B cell (primary cell): ENCODE measurements around the gene PPP1CC. TPM values are rescaled to one million over a fixed set of nuclear protein-coding genes. Genes with fewer than 3 reads are reported as not detected.
"Not testable (repeated sequence)": the region's sequence is repeated elsewhere in the genome, so short reads cannot be mapped to it uniquely, and the experiment has no call there.

ENCODE experiments used
- ATAC-seq: fragments of 200-7000 bp; cut with Tn5 transposase; one replicate; pipeline ENCODE4 v1.10.0; 2021; ENCODE audit warnings: low read depth, mild to moderate bottlenecking, moderate number of reproducible peaks, moderate library complexity
- CTCF ChIA-PET: fragments of 350-600 bp; sonication (Branson Sonifier 250); formaldehyde crosslinking; loops from one replicate; lab custom pipeline; 2021; ENCODE audit warnings: antibody characterized with exemption, inconsistent platforms; lab: Charles Lee
- POLR2A ChIA-PET: fragments of 350-600 bp; sonication (Branson Sonifier 250); formaldehyde crosslinking; loops from one replicate; lab custom pipeline; 2021; ENCODE audit warnings: antibody characterized with exemption; lab: Charles Lee
- DNase-seq: peaks from one replicate; pipeline ENCODE4 v3.0.0; 2013
- H2AFZ ChIP-seq: 2 replicates; pipeline ENCODE4 v1.6.1; 2012; ENCODE audit warnings: mild to moderate bottlenecking, low read depth, low read length; ENCODE audit not compliant: insufficient read depth, poor library complexity, severe bottlenecking
- H3K27ac ChIP-seq, 2 donors: 1 replicate in 1 of 2; 2 replicates in 1 of 2; pipeline ENCODE4 v1.5.1; 2012 to 2013; ENCODE audit warnings: low read length in 2 of 2, mild to moderate bottlenecking in 2 of 2, moderate library complexity in 1 of 2
- H3K27me3 ChIP-seq, 4 experiments: fragments of 200-600 bp in 1 of 4; sonication (generic) in 1 of 4; replicated peaks in 1 of 4; 1 replicate in 2 of 4; 2 replicates in 2 of 4; pipeline versions ENCODE4 v1.6.1 to v1.7.0; 2013 to 2016; ENCODE audit warnings: low read length in 3 of 4, mild to moderate bottlenecking in 2 of 4, mixed read lengths in 1 of 4, moderate library complexity in 1 of 4; ENCODE audit not compliant: insufficient read depth in 4 of 4, control insufficient read depth in 3 of 4; ENCODE audit errors: control extremely low read depth in 1 of 4
- H3K36me3 ChIP-seq, 2 experiments: replicated peaks in 1 of 2; 1 replicate in 1 of 2; 2 replicates in 1 of 2; pipeline versions ENCODE4 v1.6.1 to v1.7.1; 2013; ENCODE audit warnings: low read length in 1 of 2; ENCODE audit not compliant: insufficient read depth in 2 of 2, control insufficient read depth in 1 of 2; ENCODE audit errors: control extremely low read depth in 1 of 2, extremely low read depth in 1 of 2
- H3K4me1 ChIP-seq, 2 donors: fragments of 200-600 bp in 1 of 2; sonication (generic) in 1 of 2; 1 replicate in 1 of 2; 2 replicates in 1 of 2; pipeline versions ENCODE4 v1.5.1 to v1.6.1; 2013 to 2017; ENCODE audit warnings: low read length in 2 of 2; ENCODE audit not compliant: control insufficient read depth in 2 of 2, insufficient read depth in 2 of 2
- H3K4me2 ChIP-seq: replicated peaks from 2 replicates; pipeline ENCODE3; 2012; ENCODE audit warnings: mild to moderate bottlenecking, low read depth, low read length; ENCODE audit not compliant: poor library complexity, severe bottlenecking
- H3K4me3 ChIP-seq, 5 experiments: fragments of 200-600 bp in 1 of 5; sonication (generic) in 1 of 5; 1 replicate in 3 of 5; 2 replicates in 2 of 5; pipeline versions ENCODE4 v1.5.1 to v1.7.0; 2011 to 2016; ENCODE audit warnings: low read length in 4 of 5, mild to moderate bottlenecking in 4 of 5, low read depth in 2 of 5, control low read depth in 1 of 5, moderate library complexity in 1 of 5; ENCODE audit not compliant: insufficient read depth in 1 of 5; ENCODE audit errors: control extremely low read depth in 1 of 5, extremely low read depth in 1 of 5
- H3K79me2 ChIP-seq: fragments of 200-600 bp; sonication (generic); one replicate; pipeline ENCODE4 v1.6.0; 2016; ENCODE audit warnings: low read length; ENCODE audit not compliant: control insufficient read depth, insufficient read depth
- H3K9ac ChIP-seq: fragments of 200-600 bp; sonication (generic); 2 replicates; pipeline ENCODE4 v1.6.1; 2017; ENCODE audit warnings: mild to moderate bottlenecking, low read length, moderate library complexity
- H3K9me3 ChIP-seq, 3 donors: one replicate each; pipeline versions ENCODE4 v1.6.1 to v1.7.1; 2013; ENCODE audit warnings: low read length in 2 of 3; ENCODE audit not compliant: control insufficient read depth in 2 of 3, insufficient read depth in 1 of 3; ENCODE audit errors: control extremely low read depth in 1 of 3
- H4K20me1 ChIP-seq: 2 replicates; pipeline ENCODE4 v1.6.0; 2012; ENCODE audit warnings: mild to moderate bottlenecking, low read length; ENCODE audit not compliant: insufficient read depth, control insufficient read depth, poor library complexity, severe bottlenecking
- H3K27ac Mint-ChIP-seq: one replicate; pipeline ENCODE4 v1.8.0; 2021; ENCODE audit warnings: mixed read lengths
- H3K27me3 Mint-ChIP-seq: one replicate; pipeline ENCODE4 v1.8.0; 2021; ENCODE audit warnings: mixed read lengths
- H3K4me1 Mint-ChIP-seq: one replicate; pipeline ENCODE4 v1.8.0; 2021; ENCODE audit warnings: mixed read lengths
- H3K4me3 Mint-ChIP-seq: one replicate; pipeline ENCODE4 v1.8.0; 2021; ENCODE audit warnings: mixed read lengths
- H3K9me3 Mint-ChIP-seq: one replicate; pipeline ENCODE4 v1.8.0; 2022; ENCODE audit warnings: mixed read lengths; ENCODE audit not compliant: insufficient read depth
- CTCF ChIP-seq: fragments of 200-600 bp; IDR thresholded peaks from one replicate; pipeline ENCODE4 v1.8.0; 2022; ENCODE audit warnings: antibody characterized with exemption, mild to moderate bottlenecking
- EZH2 ChIP-seq: IDR thresholded peaks from 2 replicates; pipeline ENCODE4 v1.6.1; 2012; ENCODE audit warnings: borderline replicate concordance, low read depth, mild to moderate bottlenecking, moderate library complexity, low read length; ENCODE audit not compliant: insufficient read depth, poor library complexity, severe bottlenecking
- WGBS: methylation state at CpG from one replicate; pipeline ENCODE4 v1.1.5; 2013; ENCODE audit warnings: missing lambda C conversion rate; ENCODE audit not compliant: insufficient coverage; 5-methylcytosine and 5-hydroxymethylcytosine counted together
- intact Hi-C: fragments of 100-400 bp; cut with micrococcal nuclease; formaldehyde crosslinking; loops from one replicate; pipeline ENCODE4 v1.10.0; 2022
- polyA plus RNA-seq: library from polyadenylated mRNA; depleted of rRNA; stranded (reverse); fragments of >200 nt; gene quantifications from 2 replicates; pipeline ENCODE4 v1.2.3, GENCODE V29; 2012
- total RNA-seq, 2 donors: library from RNA; stranded (reverse); fragments of 120-200 nt in 1 of 2; gene quantifications; 1 replicate in 1 of 2; 2 replicates in 1 of 2; pipeline versions ENCODE4 v1.2.3 to v1.2.4, GENCODE V29; 2013 to 2022

PPP1CC gene
- total and polyA plus RNA-seq, 2 donors (not counting 1 experiment from before 2014, with no cell fraction given): 70.0 to 146 TPM

GRCh38 chr12:110739488-110739887 is 3.2 kb downstream of the PPP1CC start:
- Histone ChIP-seq H3K79me2 (peaks cover 81% of the 10 kb centered on the region), H4K20me1 (peaks cover 29% of the 10 kb centered on the region), H2AFZ (no peak overlapping the region), H3K9ac (peak overlapping the region; percentile 27), H3K9me3 (no peaks in the 10 kb centered on the region), H3K27ac (peak overlapping the region; percentile 7 to 63), H3K36me3 (peaks cover 3 to 15% of the 10 kb centered on the region in 2 experiments), H3K4me3 (peak overlapping the region in 2 of 5 experiments; percentile 15 to 28), H3K27me3 (no peaks in the 10 kb centered on the region), H3K4me1 (peaks cover 32 to 42% of the 10 kb centered on the region in 2 donors), H3K4me2 (peak overlapping the region; percentile 81)
- no peaks in the 10 kb centered on the region for H3K27me3 Mint-ChIP-seq
- H3K27ac Mint-ChIP-seq: peak overlapping the region; percentile 54
- no CpG with 5 or more reads among the region's 1 CpG for WGBS
- DNase-seq (peak; percentile 12), ATAC-seq (no peak)
- peak overlapping the region; percentile 66 for H3K4me3 Mint-ChIP-seq
- ChIA-PET CTCF (interaction anchor here (0.9 to 1.6 kb wide), 3 partner anchors 8 to 138 kb away, joined by 3 to 6 read pairs (median 5); no protein-coding TSS in a partner anchor), POLR2A (no interaction called here)
- TF ChIP-seq EZH2 (no peak), CTCF (no peak)
- peaks cover 61% of the 10 kb centered on the region for H3K4me1 Mint-ChIP-seq
- H3K9me3 Mint-ChIP-seq: no peaks in the 10 kb centered on the region
- intact Hi-C loops: no loop called here

DNA sequence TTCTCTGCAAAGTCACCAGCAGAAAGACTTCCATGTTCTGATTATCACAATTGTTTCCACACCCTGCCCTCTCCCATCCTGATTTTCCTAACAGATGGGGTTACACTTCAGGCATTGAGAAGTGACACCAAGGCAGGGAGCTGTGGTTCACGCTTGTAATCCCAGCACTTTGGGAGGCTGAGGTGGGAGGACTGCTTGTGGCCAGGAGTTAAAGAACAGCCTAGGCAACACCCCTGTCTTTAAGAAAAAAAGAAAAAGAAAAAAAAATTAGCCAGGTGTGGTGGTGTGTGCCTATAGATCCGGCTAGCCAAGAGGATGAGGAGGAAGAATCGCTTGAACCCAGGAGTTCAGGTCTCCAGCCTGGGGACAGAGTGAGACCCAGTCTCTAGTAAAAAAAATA is 5.2 kb downstream of the PPP1CC start:
- H3K4me1 ChIP-seq: peaks cover 42 to 46% of the 10 kb centered on the region in 2 donors
- no peak overlapping the region for H2AFZ ChIP-seq
- H3K79me2 ChIP-seq: peaks cover 99% of the 10 kb centered on the region
- H3K4me1 Mint-ChIP-seq: peaks cover 69% of the 10 kb centered on the region
- no peak for DNase-seq
- intact Hi-C loops: no loop called here
- peak overlapping the region; percentile 15 for H3K4me2 ChIP-seq
- peaks cover 5 to 30% of the 10 kb centered on the region in 2 experiments for H3K36me3 ChIP-seq
- ChIA-PET CTCF (interaction anchor here (0.6 to 1.1 kb wide), 2 partner anchors 30 to 90 kb away, joined by 3 to 4 read pairs; no protein-coding TSS in a partner anchor), POLR2A (interaction anchor here (0.7 kb wide), 1 partner anchor 103 kb away, joined by 3 read pairs; no protein-coding TSS in a partner anchor)
- no peaks in the 10 kb centered on the region for H3K27me3 ChIP-seq
- H3K9ac ChIP-seq: no peak overlapping the region
- H3K4me3 Mint-ChIP-seq: peak overlapping the region; percentile 84
- 69% methylated on average over 3 of the region's 3 CpGs for WGBS
- no peaks in the 10 kb centered on the region for H3K9me3 Mint-ChIP-seq
- H4K20me1 ChIP-seq: peaks cover 45% of the 10 kb centered on the region
- no peak for TF ChIP-seq CTCF
- no peak for TF ChIP-seq EZH2
- peak overlapping the region; percentile 15 for H3K27ac Mint-ChIP-seq
- no peaks in the 10 kb centered on the region for H3K9me3 ChIP-seq
- peak overlapping the region in 1 of 2 donors; percentile 64 for H3K27ac ChIP-seq
- H3K4me3 ChIP-seq: no peak overlapping the region
- H3K27me3 Mint-ChIP-seq: no peaks in the 10 kb centered on the region
- no peak for ATAC-seq

DNA sequence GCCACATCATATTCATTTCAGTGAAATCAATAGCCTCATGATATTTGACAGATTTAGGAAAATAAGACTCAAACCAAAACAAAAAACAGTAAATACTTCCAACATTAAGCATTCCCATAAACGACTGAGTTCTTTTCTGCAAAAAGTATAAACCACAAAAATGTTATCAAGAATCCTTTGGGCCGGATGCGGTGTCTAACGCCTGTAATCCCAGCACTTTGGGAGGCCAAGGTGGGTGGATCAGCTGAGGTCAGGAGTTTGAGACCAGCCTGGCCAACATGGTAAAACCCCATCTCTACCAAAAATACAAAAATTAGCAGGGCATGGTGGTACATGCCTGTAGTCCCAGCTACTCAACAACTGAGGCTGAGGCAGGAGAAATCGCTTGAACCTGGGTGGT is 5.7 kb downstream of the PPP1CC start:
- H3K4me2 ChIP-seq, H3K27me3 ChIP-seq, H3K9ac ChIP-seq, DNase-seq, H3K27me3 Mint-ChIP-seq, ATAC-seq, H3K9me3 Mint-ChIP-seq, H3K4me3 Mint-ChIP-seq, H3K4me3 ChIP-seq, intact Hi-C loops, H2AFZ ChIP-seq, H3K9me3 ChIP-seq: not testable (repeated sequence)
- H3K79me2 ChIP-seq: peaks cover 99% of the 10 kb centered on the region
- H3K27ac ChIP-seq: peak overlapping the region in 1 of 2 donors; percentile 59
- peaks cover 46% of the 10 kb centered on the region for H4K20me1 ChIP-seq
- peaks cover 5 to 31% of the 10 kb centered on the region in 2 experiments for H3K36me3 ChIP-seq
- H3K27ac Mint-ChIP-seq: peak overlapping the region; percentile 67
- no CpG with 5 or more reads among the region's 5 CpGs for WGBS
- ChIA-PET CTCF (interaction anchor here (0.6 to 1.2 kb wide), 2 partner anchors 31 to 39 kb away, joined by 4 to 6 read pairs; no protein-coding TSS in a partner anchor), POLR2A (interaction anchor here (0.7 kb wide), 1 partner anchor 102 kb away, joined by 3 read pairs; no protein-coding TSS in a partner anchor)
- H3K4me1 ChIP-seq: peaks cover 44 to 48% of the 10 kb centered on the region in 2 donors
- peaks cover 74% of the 10 kb centered on the region for H3K4me1 Mint-ChIP-seq
